A172 (cell line): Measurements from ENCODE around the gene TOLLIP. TPM values are rescaled to one million over a fixed set of nuclear protein-coding genes. Genes with fewer than 3 reads are reported as not detected.
"Not testable (repeated sequence)": the region's sequence is repeated elsewhere in the genome, so short reads cannot be mapped to it uniquely, and the experiment has no call there.

Experiments
- DNase-seq: peaks from one replicate; pipeline ENCODE4 v3.0.0-alpha.2; 2015; ENCODE audit warnings: low spot score
- total RNA-seq: library from RNA; depleted of rRNA; stranded (reverse); fragments of >200 nt; shearing (Covaris generic); gene quantifications from 2 replicates; pipeline ENCODE4 v1.2.3, GENCODE V29; 2014

The TOLLIP gene
- total RNA-seq, 1 experiment from 2014 or later, result 24.4 TPM

- peak; percentile 81 for DNase-seq
These were observed 45.0 kb downstream of the TOLLIP start for GRCh38 chr11:1264444-1264843.

DNA sequence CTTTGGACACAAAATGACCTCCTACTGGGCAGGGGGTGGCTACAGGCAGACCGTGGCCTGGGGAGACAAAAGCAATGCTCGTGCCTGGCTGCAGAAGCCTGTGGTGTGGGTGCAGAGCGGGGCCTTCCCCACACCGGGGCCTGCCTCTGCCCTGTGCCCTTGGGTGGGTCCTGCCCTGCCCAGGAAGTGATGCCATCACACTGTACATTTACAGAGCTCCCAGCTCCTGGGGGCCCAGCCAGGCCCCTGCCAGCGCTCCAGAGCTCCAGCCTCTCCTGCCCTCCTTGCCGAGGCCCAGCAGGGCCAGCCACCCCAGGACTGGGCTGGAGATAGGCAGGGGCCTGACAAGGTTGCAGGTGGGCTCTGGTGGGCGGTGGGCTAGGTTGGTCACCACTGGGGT is 46.4 kb downstream of the TOLLIP start:
- no peak for DNase-seq

- DNase-seq, result peak; percentile 75
These were observed 47.0 kb downstream of the TOLLIP start for GRCh38 chr11:1262172-1263006.

- no peak for DNase-seq
These were observed 48.0 kb downstream of the TOLLIP start for GRCh38 chr11:1261241-1262071.

DNA sequence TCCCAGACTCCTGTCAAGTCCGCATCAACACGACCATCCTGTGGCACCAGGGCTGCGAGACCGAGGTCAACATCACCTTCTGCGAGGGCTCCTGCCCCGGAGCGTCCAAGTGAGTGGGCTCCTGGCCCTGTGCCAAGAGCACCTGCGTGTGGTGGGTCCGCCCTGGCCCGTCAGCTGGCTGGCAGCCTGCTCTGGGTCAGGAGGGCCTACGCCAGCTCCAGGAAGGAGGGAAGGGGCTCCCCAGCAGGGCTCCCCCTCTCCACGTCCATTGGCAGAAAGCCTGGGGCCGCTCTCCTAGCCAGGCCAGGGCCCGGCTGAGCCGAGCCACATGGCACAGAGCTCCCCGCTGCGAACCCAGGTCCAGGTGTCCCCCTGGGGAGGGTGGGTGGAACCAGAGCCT is 48.8 kb downstream of the TOLLIP start:
- DNase-seq, result no peak

- DNase-seq, result peak; percentile 23
These were observed 49.4 kb downstream of the TOLLIP start for GRCh38 chr11:1260023-1260501.

DNA sequence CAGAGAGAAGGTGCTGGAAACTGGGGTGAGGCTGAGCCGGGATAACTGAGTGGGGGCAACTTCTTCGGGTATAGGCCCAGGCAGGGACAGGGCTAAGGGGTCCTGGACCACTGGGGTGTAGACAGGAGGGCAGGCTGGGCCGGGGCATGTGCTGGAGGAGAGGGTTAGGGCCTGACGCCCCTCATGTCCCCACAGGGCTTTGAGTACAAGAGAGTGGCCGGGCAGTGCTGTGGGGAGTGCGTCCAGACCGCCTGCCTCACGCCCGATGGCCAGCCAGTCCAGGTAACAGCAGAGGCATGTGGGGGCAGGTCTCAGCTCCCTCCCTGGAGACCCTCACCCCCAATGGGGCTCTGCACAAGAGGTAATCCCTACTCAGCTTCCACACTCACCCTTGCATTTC is 49.9 kb downstream of the TOLLIP start:
- DNase-seq, result no peak

DNA sequence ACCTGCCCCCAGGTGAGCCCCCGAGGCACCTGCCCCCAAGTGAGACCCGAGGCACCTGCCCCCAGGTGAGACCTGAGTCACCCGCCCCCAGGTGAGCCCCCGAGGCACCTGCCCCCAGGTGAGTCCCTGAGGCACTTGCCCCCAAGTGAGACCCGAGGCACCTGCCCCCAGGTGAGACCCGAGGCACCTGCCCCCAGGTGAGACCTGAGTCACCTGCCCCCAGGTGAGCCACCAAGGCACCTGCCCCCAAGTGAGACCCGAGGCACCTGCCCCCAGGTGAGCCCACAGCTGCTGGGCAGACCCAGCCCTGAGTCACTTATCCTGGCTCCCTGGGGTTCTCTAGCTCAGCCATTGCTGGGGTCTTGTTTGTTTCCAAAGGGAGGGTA is 50.4 kb downstream of the TOLLIP start:
- DNase-seq, result no peak

DNA sequence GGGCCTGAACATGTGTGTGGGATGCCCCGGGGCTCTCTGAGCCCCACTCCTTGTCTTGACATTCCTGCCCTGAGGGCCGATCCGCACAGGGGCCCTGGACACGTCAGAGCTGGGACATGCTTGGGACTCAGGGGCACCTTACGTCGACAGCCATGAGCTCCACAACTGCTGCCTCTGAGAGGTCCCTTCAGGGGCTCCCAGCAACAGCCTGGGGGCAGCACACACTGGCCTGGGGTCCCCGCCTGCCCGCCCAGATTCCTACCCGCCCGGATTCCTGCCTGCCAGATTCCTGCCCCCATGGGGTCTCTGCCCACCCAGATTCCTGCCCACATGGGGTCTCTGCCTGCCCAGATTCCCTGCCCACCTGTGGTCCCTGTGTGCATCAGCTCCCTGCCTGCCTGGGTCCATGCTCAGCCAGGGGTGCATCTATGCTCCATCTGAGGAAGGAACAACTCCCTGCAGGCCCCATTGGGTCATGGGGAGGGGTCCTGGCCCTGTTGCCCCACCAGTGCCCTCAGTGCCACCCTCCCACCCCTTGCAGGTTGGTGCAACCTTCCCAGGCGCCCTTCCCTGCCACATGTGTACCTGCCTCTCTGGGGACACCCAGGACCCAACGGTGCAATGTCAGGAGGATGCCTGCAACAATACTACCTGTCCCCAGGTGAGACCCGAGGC is 50.9 kb downstream of the TOLLIP start:
- DNase-seq, result no peak

DNA sequence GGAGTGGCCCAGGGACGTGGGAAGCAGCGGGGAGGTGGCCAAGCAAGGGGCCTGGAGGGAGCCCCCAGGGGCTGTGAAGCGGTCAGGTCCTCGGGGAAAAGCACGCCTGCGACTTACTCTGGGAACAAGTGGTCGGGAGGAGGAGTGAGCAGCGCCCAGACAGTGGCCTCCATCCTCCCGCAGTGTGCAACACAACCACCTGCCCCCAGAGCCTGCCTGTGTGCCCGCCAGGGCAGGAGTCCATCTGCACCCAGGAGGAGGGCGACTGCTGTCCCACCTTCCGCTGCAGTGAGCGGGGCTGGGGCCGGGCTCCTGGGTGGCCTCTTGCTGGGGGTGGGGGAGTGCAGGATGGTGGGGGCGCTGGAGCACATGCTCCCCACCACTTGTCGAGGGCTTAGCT is 51.5 kb downstream of the TOLLIP start:
- no peak for DNase-seq

- no peak for DNase-seq
These were observed 52.1 kb downstream of the TOLLIP start for GRCh38 chr11:1257366-1257765.

GRCh38 chr11:1256257-1257045 is 53.0 kb downstream of the TOLLIP start:
- DNase-seq, result no peak

- no peak for DNase-seq
These were observed 54.3 kb downstream of the TOLLIP start for GRCh38 chr11:1255151-1255550.

- no peak for DNase-seq
These were observed 54.7 kb downstream of the TOLLIP start for GRCh38 chr11:1254733-1255132.

- DNase-seq, result no peak
These were observed 55.3 kb downstream of the TOLLIP start for GRCh38 chr11:1254086-1254648.

GRCh38 chr11:1253103-1253485 is 56.3 kb downstream of the TOLLIP start:
- no peak for DNase-seq

DNA sequence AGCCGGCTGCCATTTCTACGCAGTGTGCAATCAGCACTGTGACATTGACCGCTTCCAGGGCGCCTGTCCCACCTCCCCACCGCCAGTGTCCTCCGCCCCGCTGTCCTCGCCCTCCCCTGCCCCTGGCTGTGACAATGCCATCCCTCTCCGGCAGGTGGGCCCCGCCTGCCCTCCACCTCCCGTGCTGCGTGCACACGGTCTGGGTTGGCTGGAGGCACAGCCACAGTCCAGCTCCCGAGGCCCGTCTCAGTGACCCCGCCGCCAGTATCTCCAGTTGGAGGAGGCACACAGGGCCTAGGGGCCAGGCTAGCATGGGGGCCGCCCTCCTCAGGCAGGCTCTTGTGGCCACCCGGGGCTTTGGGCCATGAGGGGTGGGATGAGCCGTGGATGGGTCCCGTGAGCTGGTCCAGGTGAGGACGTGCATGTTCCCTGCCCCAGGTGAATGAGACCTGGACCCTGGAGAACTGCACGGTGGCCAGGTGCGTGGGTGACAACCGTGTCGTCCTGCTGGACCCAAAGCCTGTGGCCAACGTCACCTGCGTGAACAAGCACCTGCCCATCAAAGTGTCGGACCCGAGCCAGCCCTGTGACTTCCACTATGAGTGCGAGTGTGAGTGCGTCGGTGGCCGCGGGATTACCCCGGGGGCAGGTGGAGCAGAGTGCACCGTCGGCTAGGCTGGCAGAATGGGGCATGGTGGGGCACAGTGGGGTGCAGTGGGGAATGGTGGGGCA is 56.9 kb downstream of the TOLLIP start:
- DNase-seq, result no peak

- no peak for DNase-seq
These were observed 58.1 kb downstream of the TOLLIP start for GRCh38 chr11:1251236-1251770.

GRCh38 chr11:1250411-1250810 is 59.0 kb downstream of the TOLLIP start:
- DNase-seq, result not testable (repeated sequence)

GRCh38 chr11:1248951-1249350 is 60.5 kb downstream of the TOLLIP start:
- not testable (repeated sequence) for DNase-seq
